ENCODE measurements around the gene ICAM1.

Gene ICAM1

GRCh38 chr19:10328558-10329429, 57.9 kb downstream of the ICAM1 start:
- FAIRE-seq = no peak

DNA sequence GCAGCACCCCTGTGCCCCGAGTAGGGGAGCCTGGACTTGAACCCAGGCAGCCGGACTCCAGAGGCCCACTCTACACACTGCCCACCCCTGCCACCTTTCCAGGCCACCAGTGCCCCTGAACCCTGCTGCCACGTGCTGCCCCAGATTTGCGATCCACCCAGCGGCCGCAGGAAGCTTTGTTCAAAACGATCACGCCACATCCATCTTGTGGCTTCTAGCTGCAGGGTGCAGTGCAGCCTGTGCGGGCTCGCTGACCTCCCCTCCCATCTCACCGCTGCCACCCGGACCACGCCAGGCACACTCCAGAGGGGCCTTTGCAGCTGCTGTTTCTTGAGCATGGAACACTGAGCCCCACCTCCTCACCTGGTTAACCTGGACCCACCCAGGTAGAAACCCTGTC, 58.6 kb downstream of the ICAM1 start:
- FAIRE-seq = no peak

- no peak for FAIRE-seq
These were observed 61.4 kb downstream of the ICAM1 start for GRCh38 chr19:10332158-10332964.

GRCh38 chr19:10332965-10333757, 62.2 kb downstream of the ICAM1 start, which contains the start of gene RAVER1:
TSS of gene RAVER1 (minus strand) at chr19:10333529. CDS start at chr19:10333507, 22 bp downstream.
- FAIRE-seq = peak; percentile 77

DNA sequence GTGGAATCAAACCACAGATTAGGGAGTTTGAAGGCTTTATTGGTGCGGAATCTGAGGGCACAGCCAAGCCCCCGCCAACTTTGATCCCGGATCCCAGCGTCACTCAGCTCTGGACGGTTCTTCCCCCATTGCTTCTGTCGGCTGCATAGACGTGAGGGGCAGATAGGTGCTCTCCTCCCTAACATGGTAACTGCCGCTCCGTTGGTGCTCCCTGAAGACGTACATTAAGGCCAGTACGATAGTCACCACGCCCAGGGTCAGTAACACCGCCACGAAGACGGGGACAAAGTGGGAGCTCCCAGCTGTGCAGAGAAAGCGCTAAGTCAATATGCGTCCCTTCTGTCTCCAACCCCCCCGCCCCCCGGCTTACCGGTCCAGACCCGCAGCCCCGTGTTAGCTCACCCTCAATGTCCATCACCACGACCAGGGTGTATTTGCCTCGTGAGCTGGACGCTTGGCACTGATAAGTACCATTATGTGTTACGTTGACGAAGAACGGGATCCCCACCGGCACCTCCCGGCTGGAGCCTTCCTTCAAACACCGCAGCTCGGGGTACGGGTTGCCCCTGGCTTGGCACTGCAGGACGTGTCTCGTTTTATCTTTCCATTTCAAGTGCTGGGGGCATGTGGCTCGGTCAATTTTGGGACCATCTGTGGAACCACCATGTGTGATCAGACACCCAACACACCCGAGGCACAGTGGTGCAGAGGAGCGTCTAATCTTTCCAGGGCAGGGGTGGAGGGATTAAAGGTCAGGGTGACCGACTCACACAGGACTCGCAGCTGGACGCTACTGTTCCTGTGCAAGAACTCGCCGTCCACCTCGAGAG, 63.1 kb downstream of the ICAM1 start:
- FAIRE-seq = no peak

DNA sequence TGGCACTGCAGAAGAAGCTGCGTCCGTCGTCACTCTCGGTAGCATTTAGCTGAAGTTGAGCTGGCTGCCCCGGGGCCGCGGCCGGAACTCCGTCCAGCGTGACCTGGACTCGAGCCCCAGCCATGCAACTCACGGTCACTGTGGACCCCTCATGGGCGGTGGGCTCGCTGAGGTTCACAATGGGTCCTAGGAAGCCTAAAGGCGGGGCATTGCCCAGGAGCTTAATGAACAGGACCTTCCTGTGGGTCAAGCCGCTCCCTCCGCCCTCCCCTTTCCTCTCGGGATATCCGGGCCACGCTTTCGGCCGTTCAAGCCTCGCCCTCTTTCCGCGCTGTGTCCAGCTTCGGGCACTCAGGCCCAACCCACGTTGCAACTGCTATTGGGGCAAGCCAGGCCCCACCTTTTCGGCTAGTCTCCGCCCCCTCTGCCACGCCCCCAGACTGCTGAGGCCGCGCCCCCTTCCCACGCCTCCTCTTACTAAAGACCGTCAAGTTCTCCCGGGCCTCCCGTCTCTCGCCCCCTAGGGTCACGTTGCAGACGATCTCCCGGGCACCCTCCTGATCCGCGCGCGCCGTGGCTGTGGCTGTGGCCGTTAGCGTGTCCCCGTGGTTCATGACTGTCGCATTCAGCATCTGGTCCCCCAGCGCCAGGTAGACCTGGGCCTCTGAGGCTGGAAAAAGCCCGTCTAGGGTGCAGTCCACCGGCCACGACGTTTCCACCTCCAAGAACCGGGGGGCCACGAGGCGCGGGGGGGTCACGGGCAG, 63.9 kb downstream of the ICAM1 start:
- peak; percentile 78 for FAIRE-seq

- no peak for FAIRE-seq
These were observed 64.5 kb downstream of the ICAM1 start for GRCh38 chr19:10335352-10335985.

All from TTC549 (cell line).